ENCODE results near the gene USP33. TPM values are rescaled to one million over a fixed set of nuclear protein-coding genes. Genes with fewer than 3 reads are reported as not detected.
A peak's percentile ranks its signal among the peaks of the same experiment; 100 is the strongest.
"Not testable (repeated sequence)": the region's sequence is repeated elsewhere in the genome, so short reads cannot be mapped to it uniquely, and the experiment has no call there.

USP33 gene
- total and polyA plus RNA-seq, 10 of the 15 experiments (the other 5 are each of a cell fraction or from before 2014, with no cell fraction given): 13.1 to 49.9 (median 32.2) TPM

DNA sequence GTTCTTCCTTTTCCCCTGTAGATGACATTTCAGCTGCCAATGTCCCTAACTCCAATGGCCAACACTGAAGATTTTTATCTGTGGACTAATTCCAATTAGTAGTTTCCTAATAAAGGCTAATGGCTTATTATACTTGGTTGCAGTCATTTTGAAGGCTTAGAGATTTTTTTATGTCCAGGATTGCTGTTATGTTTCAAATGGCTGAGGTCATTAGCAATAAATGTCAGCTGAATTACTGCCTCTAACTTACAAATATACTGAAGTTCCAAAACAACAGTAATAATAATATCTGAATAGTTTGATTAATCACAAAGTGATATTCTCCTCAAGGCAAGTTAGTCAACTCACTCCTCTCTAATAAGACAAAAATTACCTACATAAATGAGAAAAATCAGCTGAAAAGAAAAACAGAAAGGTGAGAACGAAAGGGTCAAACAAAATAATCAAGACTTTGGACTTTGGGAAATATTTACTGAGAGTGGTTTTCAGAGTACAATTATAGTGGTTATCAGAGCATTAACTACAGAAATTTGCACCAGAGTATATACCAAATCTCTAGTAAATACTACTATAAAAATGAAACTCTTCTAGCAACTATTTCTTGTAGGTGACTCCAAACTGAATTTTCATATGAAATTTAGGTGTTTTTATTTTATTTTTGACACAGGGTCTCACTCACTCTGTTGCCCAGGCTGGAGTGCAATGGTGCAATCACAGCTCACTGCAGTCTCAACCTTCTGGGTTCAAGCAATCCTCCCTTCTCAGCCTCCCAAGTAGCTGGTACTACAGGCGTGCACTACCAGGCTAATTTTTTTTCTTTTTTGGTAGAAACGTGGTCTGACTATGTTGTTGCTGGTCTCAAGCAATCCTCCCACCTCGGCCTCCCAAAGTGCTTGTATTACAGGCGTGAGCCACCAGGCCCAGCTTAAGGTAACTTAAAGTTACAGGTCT, 80.7 kb downstream of the USP33 start:
- FAIRE-seq (no peak), ATAC-seq (no peak), DNase-seq (ENCODE audit: low read depth, low spot score) (no peak)
- in situ Hi-C loops (cut with MboI): no loop called here
- Histone ChIP-seq H3K9ac (ENCODE audit: control insufficient read depth, insufficient read depth, low read length) (no peak overlapping the region), H3K36me3 (ENCODE audit: control insufficient read depth in 2 of 2, insufficient read depth in 2 of 2, low read length in 1 of 2) (peaks cover 0 to 3% of the 10 kb centered on the region in 2 experiments; a peak in 1 of 4 replicates), H3K27ac (ENCODE audit: control insufficient read depth, insufficient read depth) (no peak overlapping the region), H3K4me3 (peak overlapping the region; percentile 34; the same call in 1 of the 2 replicates), H4K20me1 (ENCODE audit: control insufficient read depth, insufficient read depth) (no peaks in the 10 kb centered on the region), H3K27me3 (replicated peaks in 1 of 2; ENCODE audit: control insufficient read depth in 2 of 2, insufficient read depth in 2 of 2, low read length in 1 of 2) (no peaks in the 10 kb centered on the region), H2AFZ (ENCODE audit: control insufficient read depth, low read depth, low read length) (no peak overlapping the region), H3K4me2 (ENCODE audit: control insufficient read depth, insufficient read depth) (peak overlapping the region; percentile 64), H3K4me1 (ENCODE audit: control insufficient read depth, insufficient read depth, low read length) (0 out of 2 replicates have a peak, but pooled peaks cover 2% of the 10 kb centered on the region), H3K9me3 (replicated peaks; ENCODE audit: control insufficient read depth, insufficient read depth, low read length) (no peaks in the 10 kb centered on the region), H3K79me2 (ENCODE audit: control insufficient read depth, insufficient read depth, low read length) (peaks cover 84% of the 10 kb centered on the region)
- ChIA-PET SMC1A (ENCODE audit: uncharacterized antibody, unreplicated experiment) (interaction anchor here (0.5 to 1.5 kb wide), 5 partner anchors 8 to 297 kb away, joined by 3 to 5 read pairs (median 4); no protein-coding TSS in a partner anchor), CTCF (interaction anchor here (0.6 to 0.8 kb wide), 2 partner anchors 84 to 639 kb away, joined by 3 read pairs; no protein-coding TSS in a partner anchor), RAD21 (ENCODE audit: unreplicated experiment) (no interaction called here), POLR2A (interaction anchor here (2.1 kb wide), 1 partner anchor 11 kb away, joined by 10 read pairs; no protein-coding TSS in a partner anchor)
- TF ChIP-seq PML (IDR thresholded peaks at IDR 0.05; ENCODE audit: low read length) (no peak), LARP7 (IDR thresholded peaks at IDR 0.05) (no peak)
- TF ChIP-seq, protein P1, sequence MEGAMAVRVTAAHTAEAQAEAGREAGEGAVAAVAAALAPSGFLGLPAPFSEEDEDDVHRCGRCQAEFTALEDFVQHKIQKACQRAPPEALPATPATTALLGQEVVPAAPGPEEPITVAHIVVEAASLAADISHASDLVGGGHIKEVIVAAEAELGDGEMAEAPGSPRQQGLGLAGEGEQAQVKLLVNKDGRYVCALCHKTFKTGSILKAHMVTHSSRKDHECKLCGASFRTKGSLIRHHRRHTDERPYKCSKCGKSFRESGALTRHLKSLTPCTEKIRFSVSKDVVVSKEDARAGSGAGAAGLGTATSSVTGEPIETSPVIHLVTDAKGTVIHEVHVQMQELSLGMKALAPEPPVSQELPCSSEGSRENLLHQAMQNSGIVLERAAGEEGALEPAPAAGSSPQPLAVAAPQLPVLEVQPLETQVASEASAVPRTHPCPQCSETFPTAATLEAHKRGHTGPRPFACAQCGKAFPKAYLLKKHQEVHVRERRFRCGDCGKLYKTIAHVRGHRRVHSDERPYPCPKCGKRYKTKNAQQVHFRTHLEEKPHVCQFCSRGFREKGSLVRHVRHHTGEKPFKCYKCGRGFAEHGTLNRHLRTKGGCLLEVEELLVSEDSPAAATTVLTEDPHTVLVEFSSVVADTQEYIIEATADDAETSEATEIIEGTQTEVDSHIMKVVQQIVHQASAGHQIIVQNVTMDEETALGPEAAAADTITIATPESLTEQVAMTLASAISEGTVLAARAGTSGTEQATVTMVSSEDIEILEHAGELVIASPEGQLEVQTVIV (IDR thresholded peaks at IDR 0.05; ENCODE audit: borderline replicate concordance, partially characterized antibody): no peak
- intact Hi-C loops (cut with micrococcal nuclease; ENCODE audit: unreplicated experiment): no loop called here
- 89% methylated on average over 5 of the region's 5 CpGs for WGBS (ENCODE audit: insufficient coverage, insufficient replicate concordance, low lambda C conversion rate, missing lambda C conversion rate)
- no TSS peak for BruUV-seq (replicated peaks)

DNA sequence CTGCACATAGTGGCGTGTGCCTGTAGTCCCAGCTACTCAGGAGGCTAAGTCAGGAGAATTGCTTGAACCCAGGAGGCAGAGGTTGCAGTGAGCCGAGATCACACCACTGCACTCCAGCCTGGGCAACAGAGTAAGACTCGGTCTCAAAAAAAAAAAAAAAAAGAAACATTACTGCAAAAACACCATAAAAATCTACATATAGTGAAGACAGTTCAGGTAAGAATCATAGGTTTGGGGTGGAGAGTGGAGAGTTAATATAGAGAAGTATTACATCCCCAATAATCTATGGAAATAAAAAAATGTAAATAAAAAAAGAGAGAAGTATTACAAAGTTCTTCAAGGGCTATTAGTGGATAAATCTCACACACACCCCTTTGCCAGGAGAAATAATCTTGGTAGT, 84.8 kb downstream of the USP33 start:
- H2AFZ ChIP-seq (ENCODE audit: control insufficient read depth, low read depth, low read length); H4K20me1 ChIP-seq (ENCODE audit: control insufficient read depth, insufficient read depth); DNase-seq (ENCODE audit: low read depth, low spot score); H3K4me2 ChIP-seq (ENCODE audit: control insufficient read depth, insufficient read depth); CTCF ChIA-PET; H3K27ac ChIP-seq (ENCODE audit: control insufficient read depth, insufficient read depth); H3K9ac ChIP-seq (ENCODE audit: control insufficient read depth, insufficient read depth, low read length); in situ Hi-C loops (cut with MboI); H3K4me3 ChIP-seq; RAD21 ChIA-PET (ENCODE audit: unreplicated experiment); H3K36me3 ChIP-seq (ENCODE audit: control insufficient read depth in 2 of 2, insufficient read depth in 2 of 2, low read length in 1 of 2); BruUV-seq (replicated peaks); ATAC-seq; FAIRE-seq; POLR2A ChIA-PET; H3K9me3 ChIP-seq (replicated peaks; ENCODE audit: control insufficient read depth, insufficient read depth, low read length); H3K27me3 ChIP-seq (replicated peaks in 1 of 2; ENCODE audit: control insufficient read depth in 2 of 2, insufficient read depth in 2 of 2, low read length in 1 of 2): not testable (repeated sequence)
- SMC1A ChIA-PET (ENCODE audit: uncharacterized antibody, unreplicated experiment): interaction anchor here (0.7 kb wide), 1 partner anchor 244 kb away, joined by 3 read pairs; no protein-coding TSS in a partner anchor
- H3K4me1 ChIP-seq (ENCODE audit: control insufficient read depth, insufficient read depth, low read length): peaks cover 25% of the 10 kb centered on the region
- 90% methylated on average over 2 of the region's 3 CpGs for WGBS (ENCODE audit: insufficient coverage, insufficient replicate concordance, low lambda C conversion rate, missing lambda C conversion rate)
- intact Hi-C loops (cut with micrococcal nuclease; ENCODE audit: unreplicated experiment): loop anchor here (5.0 kb wide), 1 partner anchor 952 kb away; no protein-coding TSS in a partner anchor
- H3K79me2 ChIP-seq (ENCODE audit: control insufficient read depth, insufficient read depth, low read length): peaks cover 98% of the 10 kb centered on the region

Data from GM12878 (cell line).